Thyroid gland (tissue), 4 donors: ENCODE data around the gene ENOX1. TPM values are rescaled to one million over a fixed set of nuclear protein-coding genes. Genes with fewer than 3 reads are reported as not detected.
A peak's percentile ranks its signal among the peaks of the same experiment; 100 is the strongest.

Source experiments
- DNase-seq, 2 donors: peaks; one replicate each; pipeline ENCODE4 v3.0.0-alpha.2; 2019
- H3K27ac ChIP-seq, 3 donors: fragments of 200-600 bp; sonication (generic); 1 replicate in 2 of 3; 2 replicates in 1 of 3; pipeline ENCODE4 v1.5.1; 2016 to 2019; ENCODE audit warnings: mild to moderate bottlenecking in 1 of 3, moderate library complexity in 1 of 3
- H3K27me3 ChIP-seq: fragments of 200-600 bp; sonication (generic); one replicate; pipeline ENCODE4 v1.5.1; 2019
- H3K36me3 ChIP-seq, 2 donors: fragments of 200-600 bp; sonication (generic); one replicate each; pipeline ENCODE4 v1.5.1; 2016 to 2019
- H3K4me1 ChIP-seq, 2 donors: fragments of 200-600 bp; sonication (generic); one replicate each; pipeline ENCODE4 v1.5.1; 2017 to 2019
- H3K4me3 ChIP-seq, 3 donors: fragments of 200-600 bp; sonication (generic); replicated peaks in 1 of 3; 1 replicate in 2 of 3; 2 replicates in 1 of 3; pipeline ENCODE4 v1.5.1; 2016; ENCODE audit warnings: mild to moderate bottlenecking in 1 of 3
- H3K9me3 ChIP-seq: fragments of 200-600 bp; sonication (generic); one replicate; pipeline ENCODE4 v1.5.1; 2017
- POLR2A ChIP-seq, 2 donors: fragments of 450-650 bp; IDR thresholded peaks; one replicate each; pipeline ENCODE4 v1.6.1; 2017; ENCODE audit warnings: antibody characterized with exemption in 2 of 2, mild to moderate bottlenecking in 2 of 2, moderate library complexity in 1 of 2
- WGBS, 2 donors: methylation state at CpG; one replicate each; pipeline ENCODE4 v1.1.5; 2017; 5-methylcytosine and 5-hydroxymethylcytosine counted together
- intact Hi-C: fragments of 100-400 bp; cut with DNase I; formaldehyde crosslinking; loops from one replicate; pipeline ENCODE4 v1.15.1; 2023
- total RNA-seq, 4 donors: library from RNA; depleted of rRNA; stranded (reverse); fragments of >200 nt; gene quantifications; one replicate each; pipeline ENCODE4 v1.2.3, GENCODE V29; 2016
- TF ChIP-seq, protein P1 (sequence below), 6 experiments: fragments of 200-600 bp in 3 of 6; fragments of 450-650 bp in 3 of 6; sonication (generic) in 3 of 6; IDR thresholded peaks; one replicate each; pipeline ENCODE4 v1.5.1; 2016 to 2019; ENCODE audit warnings: antibody characterized with exemption in 6 of 6, mild to moderate bottlenecking in 2 of 6, inconsistent platforms in 1 of 6, moderate library complexity in 1 of 6

ENOX1 gene
- total RNA-seq, 4 donors from 2014 or later = 0.13 to 1.8 (median 0.31) TPM

DNA sequence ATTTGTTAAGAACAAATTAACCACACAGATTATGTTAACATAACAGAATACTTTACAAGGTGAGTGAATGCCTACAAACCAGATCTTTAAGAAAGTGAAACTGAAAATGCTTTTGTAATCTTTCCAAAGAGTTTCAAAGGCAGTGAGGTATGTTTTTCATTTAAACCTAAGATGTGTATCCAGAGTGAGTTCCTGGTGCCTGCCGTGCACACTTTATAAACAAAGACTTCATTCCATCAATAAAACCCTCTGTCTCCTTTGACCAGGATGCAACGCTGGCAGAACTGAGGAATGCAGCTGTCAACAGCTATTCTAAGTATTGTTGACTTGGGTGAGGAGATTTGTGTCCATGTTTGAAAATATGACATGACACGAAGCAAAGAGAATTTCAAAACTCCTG is 418.8 kb downstream of the ENOX1 start:
- intact Hi-C loops = no loop called here
- peak overlapping the region in 1 of 3 donors; percentile 17 for H3K27ac ChIP-seq
- no peak for DNase-seq
- no peak for TF ChIP-seq POLR2A (IDR thresholded peaks at IDR 0.05)
- TF ChIP-seq, protein P1, sequence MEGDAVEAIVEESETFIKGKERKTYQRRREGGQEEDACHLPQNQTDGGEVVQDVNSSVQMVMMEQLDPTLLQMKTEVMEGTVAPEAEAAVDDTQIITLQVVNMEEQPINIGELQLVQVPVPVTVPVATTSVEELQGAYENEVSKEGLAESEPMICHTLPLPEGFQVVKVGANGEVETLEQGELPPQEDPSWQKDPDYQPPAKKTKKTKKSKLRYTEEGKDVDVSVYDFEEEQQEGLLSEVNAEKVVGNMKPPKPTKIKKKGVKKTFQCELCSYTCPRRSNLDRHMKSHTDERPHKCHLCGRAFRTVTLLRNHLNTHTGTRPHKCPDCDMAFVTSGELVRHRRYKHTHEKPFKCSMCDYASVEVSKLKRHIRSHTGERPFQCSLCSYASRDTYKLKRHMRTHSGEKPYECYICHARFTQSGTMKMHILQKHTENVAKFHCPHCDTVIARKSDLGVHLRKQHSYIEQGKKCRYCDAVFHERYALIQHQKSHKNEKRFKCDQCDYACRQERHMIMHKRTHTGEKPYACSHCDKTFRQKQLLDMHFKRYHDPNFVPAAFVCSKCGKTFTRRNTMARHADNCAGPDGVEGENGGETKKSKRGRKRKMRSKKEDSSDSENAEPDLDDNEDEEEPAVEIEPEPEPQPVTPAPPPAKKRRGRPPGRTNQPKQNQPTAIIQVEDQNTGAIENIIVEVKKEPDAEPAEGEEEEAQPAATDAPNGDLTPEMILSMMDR (IDR thresholded peaks at IDR 0.05) = no peak
- H3K9me3 ChIP-seq = no peaks in the 10 kb centered on the region
- peaks cover 0 to 12% of the 10 kb centered on the region in 2 donors for H3K4me1 ChIP-seq
- H3K4me3 ChIP-seq = no peak overlapping the region
- no peaks in the 10 kb centered on the region for H3K36me3 ChIP-seq
- no peaks in the 10 kb centered on the region for H3K27me3 ChIP-seq
- WGBS, 2 donors = 17 to 21% methylated on average over 3 of the region's 3 CpGs

DNA sequence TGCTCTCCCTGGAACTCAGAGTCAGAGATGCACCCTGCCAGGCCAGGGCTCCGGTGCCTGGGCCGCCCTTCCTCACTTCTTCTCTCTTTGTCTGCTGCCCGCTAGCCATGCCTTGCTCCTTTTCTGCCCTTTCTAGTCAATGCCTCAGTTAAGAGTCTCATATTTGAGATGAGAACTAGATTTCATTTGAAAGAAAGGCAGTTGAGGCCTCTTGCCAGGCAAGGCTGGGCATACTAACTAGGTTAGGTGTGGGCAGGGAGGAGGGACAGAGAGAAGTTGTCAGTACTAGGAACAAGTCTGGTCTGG is 421.8 kb downstream of the ENOX1 start:
- Histone ChIP-seq H3K27me3 (no peaks in the 10 kb centered on the region), H3K4me3 (no peak overlapping the region), H3K4me1 (peaks cover 0 to 12% of the 10 kb centered on the region in 2 donors), H3K27ac (no peak overlapping the region), H3K36me3 (no peaks in the 10 kb centered on the region), H3K9me3 (no peaks in the 10 kb centered on the region)
- intact Hi-C loops = no loop called here
- no peak for TF ChIP-seq POLR2A (IDR thresholded peaks at IDR 0.05)
- TF ChIP-seq, protein P1 (IDR thresholded peaks at IDR 0.05) = no peak
- 67% methylated on average over 3 of the region's 3 CpGs for WGBS, 2 donors
- DNase-seq = no peak

- 73 to 82% methylated on average over 10 of the region's 10 CpGs for WGBS, 2 donors
- Histone ChIP-seq H3K9me3 (no peaks in the 10 kb centered on the region), H3K27me3 (no peaks in the 10 kb centered on the region), H3K36me3 (no peaks in the 10 kb centered on the region), H3K27ac (no peak overlapping the region), H3K4me3 (no peak overlapping the region), H3K4me1 (peaks cover 0 to 12% of the 10 kb centered on the region in 2 donors)
- no peak for DNase-seq
- intact Hi-C loops = no loop called here
- no peak for TF ChIP-seq POLR2A (IDR thresholded peaks at IDR 0.05)
- TF ChIP-seq, protein P1 (IDR thresholded peaks at IDR 0.05) = no peak
Measured at GRCh38 chr13:43364210-43365038, 422.3 kb downstream of the ENOX1 start.

DNA sequence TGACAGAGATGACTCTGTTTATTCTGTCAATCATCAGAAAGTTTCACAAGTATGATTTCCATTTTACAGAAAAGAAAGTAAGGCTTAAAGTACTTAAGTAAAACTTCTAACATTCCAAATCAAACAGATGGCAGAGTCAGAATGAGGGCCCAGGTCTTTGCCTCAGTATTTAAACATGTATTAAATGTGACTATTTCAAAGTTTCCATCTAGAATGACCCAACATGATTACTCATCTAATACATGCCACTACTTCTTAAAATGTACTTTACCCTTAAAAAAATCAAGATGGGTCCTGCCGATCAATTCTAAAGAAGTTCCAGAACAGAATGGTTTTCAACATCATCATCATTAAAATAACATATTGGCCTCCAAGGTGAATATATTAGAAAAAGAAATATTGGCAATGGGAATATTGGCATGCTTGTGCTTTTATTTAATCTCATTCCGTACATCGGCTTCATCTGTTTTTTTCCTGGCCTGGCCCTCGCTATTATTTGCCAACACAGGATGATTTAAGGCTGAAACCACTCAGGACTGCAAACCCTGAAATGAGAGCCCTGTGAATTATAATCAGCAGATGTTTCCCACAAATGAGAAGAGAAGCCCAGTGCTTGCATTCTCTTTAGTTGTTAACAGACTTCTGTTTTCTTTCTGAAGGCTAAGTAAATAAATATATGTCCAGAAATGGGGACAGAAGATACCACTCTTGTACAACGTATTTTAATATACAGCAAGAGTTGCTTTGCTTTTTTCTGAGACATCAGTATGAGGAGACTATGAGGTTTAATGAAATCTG is 423.4 kb downstream of the ENOX1 start:
- Histone ChIP-seq H3K27me3 (no peaks in the 10 kb centered on the region), H3K9me3 (no peaks in the 10 kb centered on the region), H3K27ac (no peak overlapping the region), H3K4me3 (no peak overlapping the region), H3K4me1 (peaks cover 0 to 7% of the 10 kb centered on the region in 2 donors), H3K36me3 (no peaks in the 10 kb centered on the region)
- TF ChIP-seq POLR2A (IDR thresholded peaks at IDR 0.05) = no peak
- TF ChIP-seq, protein P1 (IDR thresholded peaks at IDR 0.05) = no peak
- intact Hi-C loops = no loop called here
- DNase-seq = no peak
- 70 to 88% methylated on average over 5 of the region's 5 CpGs for WGBS, 2 donors

DNA sequence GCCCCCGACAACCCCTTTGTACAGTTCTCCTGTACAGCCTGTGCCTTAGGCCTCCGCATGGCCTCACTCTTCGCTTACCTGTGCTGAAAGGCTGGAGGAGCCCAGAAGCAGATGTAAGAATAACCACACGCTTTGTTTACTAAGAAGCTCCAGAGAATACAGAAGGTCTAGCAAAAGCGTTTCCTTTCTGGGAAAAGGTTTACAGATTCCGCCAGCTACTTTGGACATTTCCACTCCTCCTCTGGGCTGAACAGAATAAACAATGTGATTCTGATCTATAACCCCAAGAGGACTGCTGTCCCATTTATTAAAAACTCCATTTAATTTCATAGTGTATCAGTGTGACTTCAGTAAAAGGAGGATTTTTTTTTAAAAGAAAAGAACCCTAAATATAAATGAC is 424.2 kb downstream of the ENOX1 start:
- Histone ChIP-seq H3K9me3 (no peaks in the 10 kb centered on the region), H3K4me1 (peaks cover 0 to 2% of the 10 kb centered on the region in 2 donors), H3K36me3 (no peaks in the 10 kb centered on the region), H3K4me3 (no peak overlapping the region), H3K27ac (no peak overlapping the region), H3K27me3 (no peaks in the 10 kb centered on the region)
- DNase-seq = no peak
- intact Hi-C loops = no loop called here
- no peak for TF ChIP-seq POLR2A (IDR thresholded peaks at IDR 0.05)
- TF ChIP-seq, protein P1 (IDR thresholded peaks at IDR 0.05) = no peak
- WGBS, 2 donors = 90 to 92% methylated on average over 6 of the region's 6 CpGs
